Spinal cord (tissue), 10 donors: ENCODE results near the gene PSMB11. TPM values are rescaled to one million over a fixed set of nuclear protein-coding genes. Genes with fewer than 3 reads are reported as not detected.

ENCODE experiments used
- DNase-seq, 6 donors: peaks; one replicate each; pipeline versions ENCODE4 v3.0.0 to v3.0.0-alpha.2; 2013 to 2015; ENCODE audit warnings: low spot score in 6 of 6, low read depth in 4 of 6
- H3K27ac ChIP-seq: one replicate; pipeline ENCODE4 v1.5.1; 2013; ENCODE audit warnings: low read depth, low read length, control low read depth
- H3K27me3 ChIP-seq: one replicate; pipeline ENCODE4 v1.6.1; 2013; ENCODE audit warnings: low read length; ENCODE audit not compliant: control insufficient read depth, insufficient read depth
- H3K36me3 ChIP-seq: one replicate; pipeline ENCODE4 v1.6.1; 2013; ENCODE audit warnings: low read length; ENCODE audit not compliant: control insufficient read depth, insufficient read depth
- H3K4me1 ChIP-seq: one replicate; pipeline ENCODE4 v1.6.1; 2013; ENCODE audit warnings: low read length; ENCODE audit not compliant: control insufficient read depth, insufficient read depth
- H3K4me3 ChIP-seq: one replicate; pipeline ENCODE4 v1.5.1; 2013; ENCODE audit warnings: low read depth, low read length, control low read depth
- H3K9me3 ChIP-seq: one replicate; pipeline ENCODE4 v1.6.1; 2013; ENCODE audit warnings: low read length; ENCODE audit not compliant: control insufficient read depth, insufficient read depth
- WGBS: methylation state at CpG from one replicate; pipeline ENCODE4 v1.1.5; 2013; ENCODE audit warnings: missing lambda C conversion rate; ENCODE audit not compliant: insufficient coverage; 5-methylcytosine and 5-hydroxymethylcytosine counted together
- polyA plus RNA-seq, 2 donors: library from polyadenylated mRNA; unstranded; fragments of 120-200 nt; gene quantifications; one replicate each; pipeline ENCODE4 v1.2.1, GENCODE V29; 2013; ENCODE audit not compliant: insufficient read length in 2 of 2
- total RNA-seq, 2 donors: library from RNA; depleted of rRNA in 1 of 2; stranded (reverse); fragments of 120-200 nt in 1 of 2; fragments of >200 nt in 1 of 2; gene quantifications; one replicate each; pipeline versions ENCODE4 v1.2.3 to v1.2.4, GENCODE V29; 2013 to 2014
- donor health status: healthy.

Gene PSMB11
- total and polyA plus RNA-seq, 4 donors: not detected

- H3K36me3 ChIP-seq: peaks cover 21% of the 10 kb centered on the region
- no peaks in the 10 kb centered on the region for H3K9me3 ChIP-seq
- H3K27ac ChIP-seq: no peak overlapping the region
- 100% methylated on average over 1 of the region's 2 CpGs for WGBS
- no peak overlapping the region for H3K4me3 ChIP-seq
- H3K4me1 ChIP-seq: peaks cover 9% of the 10 kb centered on the region
- no peaks in the 10 kb centered on the region for H3K27me3 ChIP-seq
- no peak for DNase-seq
Observed at GRCh38 chr14:23093104-23093503, 51.1 kb downstream of the PSMB11 start.

GRCh38 chr14:23093526-23093925 lies 51.5 kb downstream of the PSMB11 start:
- H3K9me3 ChIP-seq: no peaks in the 10 kb centered on the region
- H3K4me3 ChIP-seq: peak overlapping the region; percentile 99
- H3K36me3 ChIP-seq: peaks cover 21% of the 10 kb centered on the region
- H3K27me3 ChIP-seq: no peaks in the 10 kb centered on the region
- H3K27ac ChIP-seq: no peak overlapping the region
- 78% methylated on average over 1 of the region's 2 CpGs for WGBS
- peaks cover 9% of the 10 kb centered on the region for H3K4me1 ChIP-seq
- no peak for DNase-seq

Other genes with a start within 250 kb of the PSMB11 start
- 1 to 10 TPM; 8.5 to 8.8 TPM for gene SLC7A7, start 226.8 kb upstream of the PSMB11 start, total RNA-seq
- gene SLC7A7, start 226.8 kb upstream of the PSMB11 start, polyA plus RNA-seq: 10 to 100 TPM; 11.4 to 11.5 TPM
- gene MRPL52, start 212.3 kb upstream of the PSMB11 start, total RNA-seq: 10 to 100 TPM; 21.1 to 66.6 TPM
- 100 to 1,000 TPM in 1 of 2 donors, 10 to 100 TPM in 1; 97.6 to 104 TPM for gene MRPL52, start 212.3 kb upstream of the PSMB11 start, polyA plus RNA-seq
- 100 to 1,000 TPM in 1 of 2 donors, 10 to 100 TPM in 1; 67.0 to 262 TPM for gene MMP14, start 205.6 kb upstream of the PSMB11 start, total RNA-seq
- 10 to 100 TPM; 60.5 to 89.0 TPM for gene MMP14, start 205.6 kb upstream of the PSMB11 start, polyA plus RNA-seq
- gene LRP10, start 170.5 kb upstream of the PSMB11 start, total RNA-seq: 10 to 100 TPM; 20.3 to 37.7 TPM
- gene LRP10, start 170.5 kb upstream of the PSMB11 start, polyA plus RNA-seq: 10 to 100 TPM; 54.6 to 57.1 TPM
- 1 to 10 TPM; 1.3 to 2.1 TPM for gene REM2, start 159.0 kb upstream of the PSMB11 start, total RNA-seq
- gene REM2, start 159.0 kb upstream of the PSMB11 start, polyA plus RNA-seq: 1 to 10 TPM; 8.2 to 8.9 TPM
- 100 to 1,000 TPM; 127 to 145 TPM for gene RBM23, start 123.1 kb upstream of the PSMB11 start, total RNA-seq
- gene RBM23, start 123.1 kb upstream of the PSMB11 start, polyA plus RNA-seq: 100 to 1,000 TPM; 111 to 126 TPM
- gene PRMT5, start 112.8 kb upstream of the PSMB11 start, total RNA-seq: 10 to 100 TPM; 51.3 to 60.3 TPM
- gene PRMT5, start 112.8 kb upstream of the PSMB11 start, polyA plus RNA-seq: 10 to 100 TPM; 83.5 to 88.8 TPM
- gene HAUS4, start 85.1 kb upstream of the PSMB11 start, total RNA-seq: 10 to 100 TPM; 37.2 to 41.5 TPM
- 10 to 100 TPM; 31.7 to 40.7 TPM for gene HAUS4, start 85.1 kb upstream of the PSMB11 start, polyA plus RNA-seq
- gene AJUBA, start 59.7 kb upstream of the PSMB11 start, total RNA-seq: 10 to 100 TPM; 11.1 to 27.7 TPM
- gene AJUBA, start 59.7 kb upstream of the PSMB11 start, polyA plus RNA-seq: 10 to 100 TPM in 1 of 2 donors, 1 to 10 TPM in 1; 7.6 to 13.3 TPM
- gene C14orf93, start 32.1 kb upstream of the PSMB11 start, total RNA-seq: 10 to 100 TPM in 1 of 2 donors, 1 to 10 TPM in 1; 3.8 to 11.7 TPM
- 10 to 100 TPM in 1 of 2 donors, 1 to 10 TPM in 1; 7.9 to 13.4 TPM for gene C14orf93, start 32.1 kb upstream of the PSMB11 start, polyA plus RNA-seq
- gene PSMB5, start 7.3 kb upstream of the PSMB11 start, total RNA-seq: 100 to 1,000 TPM; 132 to 149 TPM
- 100 to 1,000 TPM; 209 to 211 TPM for gene PSMB5, start 7.3 kb upstream of the PSMB11 start, polyA plus RNA-seq
- gene CDH24, start 15.3 kb downstream of the PSMB11 start, total RNA-seq: 10 to 100 TPM in 1 of 2 donors, 1 to 10 TPM in 1; 9.6 to 17.1 TPM
- gene CDH24, start 15.3 kb downstream of the PSMB11 start, polyA plus RNA-seq: 10 to 100 TPM; 37.9 to 46.0 TPM
- 100 to 1,000 TPM in 1 of 2 donors, 10 to 100 TPM in 1; 63.2 to 125 TPM for gene ACIN1, start 52.9 kb downstream of the PSMB11 start, total RNA-seq
- gene ACIN1, start 52.9 kb downstream of the PSMB11 start, polyA plus RNA-seq: 100 to 1,000 TPM; 196 to 229 TPM
- gene C14orf119, start 53.3 kb downstream of the PSMB11 start, total RNA-seq: 10 to 100 TPM; 35.4 to 57.2 TPM
- gene C14orf119, start 53.3 kb downstream of the PSMB11 start, polyA plus RNA-seq: 10 to 100 TPM; 50.5 to 55.4 TPM
- gene CIROP, start 62.8 kb downstream of the PSMB11 start, total RNA-seq: under 1 TPM; 0.10 to 0.61 TPM
- under 1 TPM; 0.06 to 0.10 TPM for gene CIROP, start 62.8 kb downstream of the PSMB11 start, polyA plus RNA-seq
- gene CEBPE, start 77.0 kb downstream of the PSMB11 start, total RNA-seq: 1 to 10 TPM in 1 of 2 donors, under 1 TPM in 1; 0.17 to 1.5 TPM
- not detected for gene CEBPE, start 77.0 kb downstream of the PSMB11 start, polyA plus RNA-seq
- gene SLC7A8, start 141.4 kb downstream of the PSMB11 start, total RNA-seq: 10 to 100 TPM in 1 of 2 donors, 1 to 10 TPM in 1; 8.6 to 18.9 TPM
- gene SLC7A8, start 141.4 kb downstream of the PSMB11 start, polyA plus RNA-seq: 10 to 100 TPM; 15.6 to 18.7 TPM
- gene RNF212B, start 195.7 kb downstream of the PSMB11 start, total RNA-seq: not detected
- not detected for gene RNF212B, start 195.7 kb downstream of the PSMB11 start, polyA plus RNA-seq
- gene HOMEZ, start 243.9 kb downstream of the PSMB11 start, total RNA-seq: 10 to 100 TPM in 1 of 2 donors, 1 to 10 TPM in 1; 4.9 to 15.0 TPM
- gene HOMEZ, start 243.9 kb downstream of the PSMB11 start, polyA plus RNA-seq: 10 to 100 TPM; 12.0 to 13.5 TPM